Brain pericyte (primary cell): Measurements from ENCODE around the gene CATSPERE.
"Not testable (repeated sequence)": the region's sequence is repeated elsewhere in the genome, so short reads cannot be mapped to it uniquely, and the experiment has no call there.

Experiments
- DNase-seq: peaks from one replicate; pipeline ENCODE4 v3.0.0-alpha.2; 2012; ENCODE audit warnings: low read depth, low spot score

Gene CATSPERE

DNA sequence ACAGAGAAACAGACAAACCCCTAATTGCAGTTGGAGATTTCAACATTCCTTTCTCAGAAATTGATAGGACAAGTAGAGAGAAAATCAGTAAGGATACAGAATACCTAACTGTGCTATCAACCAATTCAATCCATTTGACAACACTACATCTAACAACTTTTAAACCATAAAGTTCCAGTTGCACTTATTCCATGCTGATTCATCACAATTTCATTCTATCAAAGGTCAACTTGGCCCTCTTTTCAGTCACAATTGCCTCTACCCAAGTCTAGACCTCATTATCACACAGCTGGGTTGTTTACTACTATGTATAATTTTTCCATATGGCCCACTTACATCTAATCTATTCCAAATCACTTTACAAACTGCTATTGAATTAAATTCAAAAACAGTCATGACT lies 172.1 kb downstream of the CATSPERE start:
- DNase-seq: no peak

DNA sequence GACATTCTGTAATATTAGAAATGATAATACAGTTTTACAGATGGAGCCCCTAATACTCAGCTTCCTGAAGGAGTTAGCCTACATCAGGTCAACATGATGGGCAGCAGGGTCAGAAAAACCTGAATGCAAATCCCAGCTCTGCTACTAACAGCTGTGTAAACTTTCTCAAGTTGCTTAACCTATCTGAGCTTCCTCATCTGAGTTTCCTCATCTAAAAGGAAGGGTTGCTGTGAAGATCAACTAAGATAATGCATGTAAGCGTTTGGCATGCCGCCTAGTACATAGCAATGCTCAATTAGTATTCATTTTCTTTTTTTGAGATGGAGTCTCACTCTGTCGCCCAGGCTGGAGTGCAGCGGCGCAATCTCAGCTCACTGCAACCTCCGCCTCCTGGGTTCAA lies 173.5 kb downstream of the CATSPERE start:
- DNase-seq: no peak

DNA sequence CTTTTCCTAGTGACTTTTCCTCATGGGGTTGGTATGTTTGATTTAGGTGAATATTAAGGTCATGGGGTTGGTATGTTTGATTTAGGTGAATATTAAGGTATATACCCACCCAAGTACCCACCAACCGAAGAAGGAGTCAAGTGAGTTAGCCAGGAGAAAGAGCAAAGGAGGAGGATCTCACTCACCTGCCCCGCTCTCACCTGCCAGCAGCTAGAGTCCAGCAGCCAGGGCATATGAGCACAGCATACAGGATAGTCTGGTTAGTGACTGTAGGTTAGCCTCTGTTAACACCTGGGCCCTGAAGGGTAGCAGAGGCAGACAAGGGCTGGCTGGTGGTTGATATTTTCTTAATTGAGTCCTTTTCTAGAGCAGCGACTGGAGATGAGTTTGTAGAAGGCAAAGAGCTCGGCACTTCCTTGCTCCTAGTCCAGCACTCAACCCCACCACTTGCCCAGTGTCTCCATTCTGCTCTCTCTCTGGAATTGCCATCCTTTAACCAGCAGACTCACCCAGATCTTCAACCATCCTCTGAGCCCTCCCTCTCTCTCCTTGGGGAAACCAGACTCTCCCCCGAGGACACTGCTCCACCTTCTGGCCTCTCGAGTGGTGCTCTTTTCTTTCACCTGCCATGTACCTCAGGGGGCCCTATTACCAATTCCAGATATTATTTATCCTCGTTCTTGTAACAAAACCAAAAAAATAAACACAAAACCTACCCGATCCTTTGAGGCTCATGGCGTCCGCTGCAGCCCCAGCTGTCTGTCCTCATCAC lies 175.6 kb downstream of the CATSPERE start:
- no peak for DNase-seq

DNA sequence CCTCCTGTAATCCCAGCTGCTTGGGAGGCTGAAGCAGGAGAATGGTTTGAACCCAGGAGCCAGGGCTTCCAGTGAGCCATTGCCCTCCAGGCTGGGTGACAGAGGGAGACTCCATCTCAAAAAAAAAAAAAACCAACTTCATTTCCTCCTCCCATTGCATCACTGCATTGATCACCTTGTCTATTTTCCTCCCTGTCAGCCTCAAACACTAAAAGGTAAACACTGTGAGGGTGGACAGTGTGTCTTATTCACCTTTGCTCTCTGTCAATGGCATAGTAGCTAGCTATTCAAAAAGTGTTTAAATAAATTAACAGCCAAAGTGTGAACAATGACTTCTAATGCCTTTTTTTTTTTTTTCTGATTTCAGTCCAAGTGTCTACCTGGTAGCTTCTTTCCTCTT lies 178.5 kb downstream of the CATSPERE start:
- no peak for DNase-seq

DNA sequence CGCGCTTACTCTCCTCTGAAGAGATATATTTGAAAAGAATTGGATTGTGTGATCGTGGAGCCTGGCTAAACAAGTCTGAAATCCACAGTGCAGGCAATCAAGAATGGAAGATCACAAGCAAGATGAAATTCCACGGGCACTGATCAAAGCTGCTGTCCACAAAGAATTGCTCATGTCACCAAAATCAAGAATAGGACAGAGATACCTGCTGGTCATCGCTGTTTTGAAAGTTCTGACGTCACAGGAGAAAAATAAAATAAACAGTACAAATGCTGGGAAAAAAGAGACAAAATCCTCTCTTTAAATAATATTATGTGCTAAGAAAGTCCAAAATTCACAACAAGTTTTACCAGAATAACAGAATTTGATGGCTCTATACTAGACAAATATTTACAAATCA lies 179.8 kb downstream of the CATSPERE start:
- DNase-seq: no peak

DNA sequence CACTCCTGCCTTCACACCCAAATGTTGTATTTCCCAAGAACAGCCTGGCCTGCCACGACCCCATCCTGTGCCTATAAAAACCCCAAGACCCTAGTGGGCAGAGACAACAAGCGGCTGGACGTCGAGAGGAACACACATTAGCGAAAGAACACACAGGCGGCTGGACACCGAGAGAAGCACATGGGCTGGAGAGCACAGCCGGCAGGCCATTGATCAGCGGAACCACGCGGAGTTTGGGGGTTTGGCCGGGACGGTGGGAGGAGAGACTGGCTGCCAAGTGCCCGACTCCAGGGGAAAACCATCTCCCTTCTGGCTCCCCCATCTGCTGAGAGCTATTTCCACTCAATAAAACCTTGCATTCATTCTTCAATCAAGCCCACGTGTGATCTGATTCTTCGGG lies 181.5 kb downstream of the CATSPERE start:
- DNase-seq: no peak

DNA sequence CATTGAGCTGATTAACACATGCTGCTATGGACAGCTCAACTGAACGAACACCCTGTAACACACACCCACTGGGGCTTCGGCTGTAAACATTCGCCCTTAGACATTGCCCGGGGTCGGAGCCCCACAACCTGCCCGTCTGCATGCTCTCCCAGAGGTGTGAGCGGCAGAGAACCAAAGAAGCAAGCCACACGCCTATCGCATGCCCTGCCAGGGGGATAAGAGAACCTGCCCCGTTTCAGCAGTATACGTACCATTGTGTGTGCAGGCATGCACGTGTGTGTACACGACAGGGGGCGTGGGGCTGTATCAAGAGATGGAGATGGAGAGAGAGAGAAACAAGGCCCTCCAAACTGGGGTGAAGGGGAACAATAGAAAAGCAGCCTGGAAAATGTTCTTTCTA lies 181.9 kb downstream of the CATSPERE start:
- DNase-seq: no peak

DNA sequence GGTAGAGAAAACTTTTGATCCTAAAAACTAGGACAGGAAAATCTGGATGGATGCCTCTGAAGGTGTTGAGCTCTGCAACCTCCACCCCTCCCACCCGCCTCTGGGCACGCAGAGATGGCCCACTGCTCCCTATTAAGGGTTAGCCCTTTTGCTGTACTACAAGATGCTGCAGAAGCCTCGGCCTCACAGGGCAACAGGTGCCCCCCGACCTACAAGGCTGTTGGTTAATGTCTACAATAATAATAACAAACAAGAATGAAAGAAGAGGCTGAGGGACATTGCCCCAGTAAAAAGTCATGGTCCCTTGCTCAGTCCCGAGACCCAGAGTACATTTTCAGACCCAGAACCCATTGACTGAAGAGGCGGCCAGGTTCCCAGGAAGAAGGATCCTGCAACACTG lies 184.3 kb downstream of the CATSPERE start:
- no peak for DNase-seq

DNA sequence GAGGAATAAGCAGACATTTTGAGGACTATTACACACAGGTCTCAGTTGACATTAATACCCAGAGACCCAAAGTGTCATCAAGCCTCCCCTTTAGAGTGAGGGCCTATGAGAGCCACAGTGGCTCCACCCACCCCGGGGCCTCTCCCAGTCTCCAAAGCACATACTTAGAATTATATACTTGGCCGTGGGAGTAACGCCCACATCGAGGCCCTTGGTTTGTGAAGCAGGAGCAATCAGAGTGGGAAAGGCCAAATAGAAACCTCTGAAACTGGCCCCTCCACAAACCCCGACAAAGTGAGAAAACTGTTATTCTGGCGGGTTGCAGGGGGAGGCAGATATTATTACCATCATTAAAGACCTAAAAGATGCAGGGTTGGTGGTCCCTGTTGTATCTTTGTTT lies 184.8 kb downstream of the CATSPERE start:
- no peak for DNase-seq

DNA sequence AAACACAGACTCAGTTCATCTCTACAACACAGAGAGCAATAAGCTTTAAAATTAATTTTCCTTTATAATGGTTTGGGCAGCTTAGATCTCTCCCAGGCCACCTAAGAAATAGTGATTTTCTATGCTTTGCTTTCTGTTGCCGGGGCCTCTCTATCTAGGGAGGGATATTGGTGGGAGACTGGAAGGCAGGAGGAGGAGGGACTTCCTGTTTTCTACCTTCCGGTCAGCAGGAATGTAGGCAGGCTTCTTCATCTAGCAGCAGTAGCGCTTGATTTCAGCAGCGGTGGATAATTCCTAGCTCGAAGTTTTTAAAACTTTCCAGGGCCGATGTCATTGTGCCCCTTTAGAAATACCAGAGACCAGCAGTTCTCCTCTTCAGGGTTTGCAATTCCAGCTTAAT lies 186.7 kb downstream of the CATSPERE start:
- DNase-seq: no peak

DNA sequence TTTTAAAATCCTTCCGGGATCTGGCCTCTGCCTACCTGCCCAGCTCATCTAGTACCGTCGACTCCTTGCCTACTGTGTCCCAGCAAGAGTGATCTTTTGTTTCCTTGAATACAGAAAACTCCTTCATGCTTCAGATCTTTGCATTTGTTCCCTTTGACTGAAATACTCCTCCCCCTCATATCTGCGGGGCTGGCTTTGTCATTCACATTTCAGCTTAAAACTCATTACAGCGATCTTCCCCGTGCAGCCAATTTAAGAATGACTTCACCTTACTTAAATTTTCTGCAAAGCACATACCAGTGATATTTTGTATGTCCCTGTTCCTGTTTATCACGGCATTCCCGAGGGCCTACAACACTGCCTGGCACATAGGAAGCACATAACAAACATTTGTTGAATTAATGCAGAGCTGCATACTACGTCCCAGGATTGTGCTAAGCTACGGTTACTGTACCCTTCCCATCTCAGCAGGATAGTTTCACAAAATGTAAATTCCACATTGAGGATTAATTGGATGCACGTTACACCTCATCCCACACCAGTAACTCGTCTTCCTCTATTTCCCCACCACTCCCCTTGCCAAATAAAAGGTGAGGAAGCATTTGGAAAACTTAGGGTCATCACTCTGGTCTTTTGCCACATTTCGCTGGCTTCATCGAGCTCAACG lies 191.0 kb downstream of the CATSPERE start:
- no peak for DNase-seq

DNA sequence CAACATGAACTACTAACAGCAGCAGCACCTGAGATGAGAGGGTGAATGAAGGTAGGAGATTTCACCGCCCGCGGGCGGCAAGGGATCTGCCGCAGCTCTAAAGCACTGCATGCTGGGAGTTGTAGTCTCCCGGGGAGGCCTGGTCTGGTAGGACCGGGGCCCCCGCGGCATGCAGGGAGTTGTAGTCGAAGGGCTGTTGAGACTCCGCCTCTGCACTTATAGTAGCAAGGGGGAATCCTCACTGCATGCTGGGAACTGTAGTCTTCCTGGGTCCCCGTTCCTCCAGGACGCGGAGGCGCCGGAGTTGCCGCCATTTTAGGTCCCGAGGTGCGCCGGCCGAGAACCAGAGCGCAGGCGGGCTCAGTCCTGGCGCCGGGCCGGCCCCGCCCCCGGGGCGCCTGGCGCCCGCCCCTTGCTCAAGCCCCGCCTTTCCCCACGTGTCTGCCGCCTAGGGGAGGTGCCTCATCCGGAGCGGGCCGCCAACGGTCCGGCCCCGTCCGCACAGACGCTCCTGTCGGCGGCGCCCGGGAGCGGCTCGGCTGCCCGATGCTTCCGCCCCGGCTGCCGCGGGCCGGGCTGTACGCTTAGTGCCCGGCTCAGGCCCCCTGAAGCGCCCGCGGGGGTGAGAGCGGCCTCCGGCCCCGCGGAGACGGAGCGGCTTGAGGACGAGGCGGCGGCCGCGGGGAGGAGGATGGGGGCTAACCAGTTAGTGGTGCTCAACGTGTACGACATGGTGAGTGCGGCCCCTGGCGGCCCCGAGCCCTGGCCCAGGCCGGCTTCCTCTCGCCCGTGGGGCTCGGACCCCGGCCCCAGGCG lies 191.8 kb downstream of the CATSPERE start, which contains the start of gene DESI2:
TSS of gene DESI2 (plus strand) at position 504 of the 816 bp plus-strand sequence. CDS start at position 692, 188 bp downstream.
- DNase-seq: peak; percentile 97

DNA sequence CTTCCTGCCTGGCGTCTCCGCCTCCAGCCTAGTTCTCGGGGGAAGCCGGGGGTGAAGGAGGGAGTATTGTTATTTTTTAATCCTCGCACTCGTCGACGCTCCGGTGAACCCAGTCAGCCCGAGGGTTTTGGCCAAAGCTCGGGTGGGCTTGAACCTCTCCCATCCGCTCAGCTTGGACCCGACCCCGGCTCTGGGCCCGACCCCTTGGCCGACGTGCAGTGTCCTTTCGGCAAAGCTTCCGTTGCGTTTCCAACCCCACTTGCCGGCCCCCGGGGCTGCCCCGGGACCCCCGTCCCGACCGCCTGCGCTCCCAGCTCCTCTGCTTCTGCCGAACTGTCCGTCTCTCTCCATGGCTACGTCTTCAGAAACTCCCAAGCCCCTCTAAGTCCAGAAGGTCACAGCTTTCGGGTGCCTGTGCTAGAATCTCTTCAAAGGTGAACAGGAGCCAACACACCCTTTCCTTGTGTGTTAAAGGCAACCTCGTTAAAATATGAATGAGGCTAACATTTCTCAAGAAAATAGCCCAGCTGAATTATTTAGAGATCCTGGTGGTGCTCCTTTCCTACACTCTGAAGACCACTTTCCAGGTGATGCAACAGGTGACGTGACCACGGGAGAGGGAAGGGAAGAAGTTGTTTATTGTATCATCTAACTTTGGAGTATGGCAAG lies 192.5 kb downstream of the CATSPERE start:
- no peak for DNase-seq

DNA sequence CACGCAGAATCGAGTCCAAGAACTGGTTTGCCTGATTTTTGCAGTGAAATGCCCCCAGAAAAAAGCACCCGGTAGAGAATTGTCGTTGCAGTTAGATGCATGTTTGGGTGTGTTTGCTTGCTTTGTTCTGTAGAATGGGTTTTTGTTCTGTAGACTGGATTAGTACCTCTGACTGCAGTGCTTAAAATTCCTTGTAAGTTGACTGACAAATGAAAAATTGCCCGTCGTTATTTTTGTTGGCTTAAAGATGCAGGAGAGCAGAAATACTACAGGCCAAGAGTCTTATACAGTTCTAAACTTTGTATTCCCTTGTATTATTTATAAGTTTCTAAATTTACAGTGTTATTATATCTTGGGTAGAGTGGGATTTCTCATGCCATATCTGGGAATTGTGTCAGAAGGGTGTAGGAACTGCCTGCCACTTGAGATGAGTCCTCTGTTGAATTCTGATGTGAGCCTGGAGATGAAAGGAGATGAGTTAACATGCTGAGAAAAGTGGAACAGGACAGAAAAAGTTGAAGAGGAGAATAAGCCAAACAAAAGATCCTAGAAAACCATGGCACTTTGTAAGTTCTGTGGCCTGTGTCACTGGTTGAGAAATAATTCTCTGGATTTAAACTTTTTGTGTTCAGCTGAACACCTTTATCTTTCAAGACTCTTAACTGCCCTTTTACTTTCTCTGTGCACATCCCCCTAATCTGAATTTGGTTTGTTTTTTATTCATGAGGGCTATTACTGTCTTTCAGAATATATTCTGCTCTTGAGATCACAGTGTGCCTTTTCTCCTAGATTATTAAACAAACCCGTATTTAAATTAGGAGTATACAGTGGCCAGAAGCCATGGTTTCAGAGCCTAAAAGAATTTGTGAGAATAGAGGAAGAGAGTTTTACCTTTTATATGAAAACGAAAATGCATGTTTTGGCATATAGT lies 193.3 kb downstream of the CATSPERE start:
- DNase-seq: no peak

DNA sequence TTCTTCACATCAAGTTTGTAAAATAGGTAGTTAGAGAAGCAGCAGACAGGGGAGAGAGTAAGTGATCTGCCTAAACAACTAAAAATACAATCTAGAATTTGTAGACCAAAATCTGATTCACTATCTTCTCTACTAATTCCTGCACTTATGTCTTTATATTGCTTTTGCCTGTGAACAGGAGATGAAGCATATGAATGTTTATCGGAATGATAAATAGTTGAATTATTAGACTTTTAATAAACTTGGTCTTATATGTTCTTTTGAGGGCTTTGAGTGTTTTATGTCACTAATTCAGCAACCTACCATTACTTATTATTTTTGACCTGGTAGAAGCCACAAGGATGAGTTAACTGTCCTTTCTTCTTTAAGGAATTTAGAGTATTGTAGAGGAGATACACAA lies 194.1 kb downstream of the CATSPERE start:
- no peak for DNase-seq

DNA sequence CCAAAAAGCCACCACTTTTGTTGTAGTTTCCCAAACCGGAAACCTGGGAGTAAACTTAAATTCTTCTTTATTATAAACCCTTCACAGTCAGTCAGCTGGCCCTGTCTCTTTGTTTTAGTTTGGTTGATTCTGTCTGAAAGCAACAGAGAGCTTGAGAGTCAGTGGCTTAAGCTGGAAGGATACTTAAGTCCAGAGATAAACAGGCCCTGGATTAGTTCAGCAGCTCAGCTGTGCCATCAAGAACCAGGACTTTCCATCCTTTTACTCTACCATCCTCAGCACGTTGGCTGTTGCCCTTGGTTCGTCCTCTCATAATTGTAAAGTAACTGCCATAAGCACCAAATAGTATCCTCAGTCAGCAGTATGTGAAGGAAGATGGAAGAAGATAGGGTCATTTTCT lies 196.3 kb downstream of the CATSPERE start:
- DNase-seq: no peak

DNA sequence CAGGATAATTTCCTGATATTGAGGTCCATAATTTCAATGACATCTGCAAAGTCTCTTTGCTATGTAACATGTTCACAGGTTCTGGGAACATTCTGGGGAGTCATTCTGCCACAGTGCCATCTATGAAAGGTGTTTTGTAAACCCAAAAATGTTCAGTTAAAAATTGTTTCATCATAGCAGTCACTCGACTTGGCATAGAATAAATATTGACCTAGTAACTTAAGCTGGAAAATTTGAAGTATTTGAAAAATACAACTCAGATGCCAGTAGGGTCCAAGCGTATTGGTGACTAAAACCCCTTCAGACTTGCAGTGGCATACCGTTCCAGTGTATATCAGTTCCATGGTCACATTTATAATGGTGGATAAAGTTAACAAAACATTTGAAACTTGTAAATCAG lies 198.6 kb downstream of the CATSPERE start:
- DNase-seq: no peak

DNA sequence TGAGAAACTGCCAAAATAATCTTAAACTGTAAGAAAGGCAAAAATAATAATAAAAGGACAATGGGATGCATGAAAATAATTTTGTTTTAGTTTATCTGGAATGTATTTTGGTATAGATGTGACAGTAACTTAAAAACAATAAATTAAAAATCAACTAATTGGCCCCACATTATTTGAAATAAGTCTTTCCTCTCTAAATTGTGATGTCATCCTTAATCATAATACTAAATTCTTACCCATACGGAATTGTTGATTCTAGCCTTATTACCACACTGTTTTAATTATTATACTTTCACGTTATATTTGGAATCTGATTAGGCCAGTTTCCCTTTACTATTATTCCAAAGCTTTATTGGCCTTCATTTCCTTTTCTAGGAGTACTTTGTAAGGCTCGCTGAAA lies 199.5 kb downstream of the CATSPERE start:
- no peak for DNase-seq

DNA sequence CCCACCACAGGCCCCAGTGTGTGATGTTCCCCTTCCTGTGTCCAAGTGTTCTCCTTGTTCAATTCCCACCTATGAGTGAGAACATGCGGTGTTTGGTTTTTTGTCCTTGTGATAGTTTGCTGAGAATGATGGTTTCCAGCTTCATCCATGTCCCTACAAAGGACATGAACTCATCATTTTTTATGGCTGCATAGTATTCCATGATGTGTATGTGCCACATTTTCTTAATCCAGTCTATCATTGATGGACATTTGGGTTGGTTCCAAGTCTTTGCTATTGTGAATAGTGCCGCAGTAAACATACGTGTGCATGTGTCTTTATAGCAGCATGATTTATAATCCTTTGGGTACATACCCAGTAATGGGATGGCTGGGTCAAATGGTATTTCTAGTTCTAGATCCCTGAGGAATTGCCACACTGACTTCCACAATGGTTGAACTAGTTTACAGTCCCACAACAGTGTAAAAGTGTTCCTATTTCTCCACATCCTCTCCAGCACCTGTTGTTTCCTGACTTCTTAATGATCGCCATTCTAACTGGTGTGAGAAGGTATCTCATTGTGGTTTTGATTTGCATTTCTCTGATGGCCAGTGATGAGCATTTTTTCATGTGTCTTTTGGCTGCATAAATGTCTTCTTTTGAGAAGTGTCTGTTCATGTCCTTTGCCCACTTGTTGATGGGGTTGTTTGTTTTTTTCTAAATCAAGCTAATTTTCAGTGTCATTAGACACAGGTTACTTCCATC lies 200.7 kb downstream of the CATSPERE start:
- not testable (repeated sequence) for DNase-seq

DNA sequence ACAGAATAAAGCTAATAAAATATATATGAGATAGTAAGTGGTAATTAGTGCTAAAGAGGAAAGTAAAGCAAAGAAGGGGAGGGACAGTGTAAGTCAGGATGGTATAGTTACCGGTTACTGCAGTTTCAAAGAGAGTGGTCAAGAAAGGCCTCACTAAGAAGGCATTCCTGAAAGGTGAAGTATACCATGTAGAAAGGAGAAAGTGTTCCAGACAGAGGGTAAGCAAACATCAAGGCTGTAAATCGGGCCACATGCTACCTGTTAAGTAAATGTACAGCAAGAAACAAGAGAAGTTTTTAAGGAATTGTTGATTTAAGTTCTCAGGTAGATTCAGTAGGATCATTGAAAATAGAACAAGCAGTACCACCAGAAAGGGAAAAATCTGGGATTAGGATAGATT lies 201.5 kb downstream of the CATSPERE start:
- DNase-seq: no peak
